Measurements from ENCODE around the gene NACC2.

Gene NACC2

GRCh38 chr9:136007934-136008692, 87.0 kb downstream of the NACC2 start:
- DNase-seq: no peak

DNA sequence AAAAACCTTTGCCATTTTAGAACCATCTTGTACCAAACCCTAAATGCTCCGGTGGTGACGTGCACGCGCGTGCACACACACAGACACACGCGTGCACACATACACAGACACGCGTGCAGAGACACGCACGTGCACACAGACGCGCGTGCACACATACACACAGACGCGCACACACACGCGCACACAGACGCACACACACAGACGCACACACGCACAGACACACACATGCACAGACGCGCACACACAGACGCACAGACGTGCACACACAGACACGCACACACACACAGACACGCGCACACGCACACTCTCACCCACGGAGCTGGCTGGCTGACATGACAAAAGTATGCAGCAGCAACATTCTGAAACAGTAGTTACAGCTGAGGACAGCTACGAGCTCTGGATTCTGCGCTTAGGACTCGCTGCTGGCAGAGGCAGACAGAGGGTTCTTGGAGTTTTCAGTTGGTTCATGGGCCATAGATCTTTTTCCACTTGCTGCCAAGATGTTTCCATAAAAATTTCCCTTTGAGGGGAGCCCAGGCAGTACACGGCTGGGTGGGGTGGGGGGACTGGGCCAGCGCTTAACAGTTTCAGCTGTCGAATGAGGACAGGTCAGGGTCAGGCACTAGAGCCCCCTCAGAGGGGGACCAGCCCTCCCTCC, 87.7 kb downstream of the NACC2 start:
- no peak for DNase-seq

GRCh38 chr9:136006169-136006568, 88.9 kb downstream of the NACC2 start:
- DNase-seq: no peak

DNA sequence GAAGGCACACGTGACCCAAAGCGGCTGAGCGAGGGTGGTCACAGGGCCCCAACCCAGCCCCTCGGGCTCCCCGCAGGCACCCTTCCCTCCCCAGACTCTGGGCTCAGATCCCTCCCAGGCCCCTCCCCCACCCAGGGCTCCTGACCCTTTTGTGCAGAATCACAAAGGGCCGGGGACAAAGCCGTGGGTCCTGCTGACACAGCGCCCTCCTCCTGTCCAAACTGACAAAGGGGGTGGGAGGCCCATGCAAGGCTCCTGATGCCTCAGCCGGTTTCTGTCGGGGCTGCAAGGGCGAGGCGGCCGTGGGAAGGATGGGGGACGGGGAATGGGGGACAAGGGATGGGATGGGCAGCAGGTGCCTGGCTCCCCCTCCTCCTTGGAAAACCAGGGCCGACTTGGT, 90.4 kb downstream of the NACC2 start:
- no peak for DNase-seq

- no peak for DNase-seq
Observed at GRCh38 chr9:136004219-136004618, 90.9 kb downstream of the NACC2 start.

- no peak for DNase-seq
Observed at GRCh38 chr9:136003411-136004218, 91.5 kb downstream of the NACC2 start.

DNA sequence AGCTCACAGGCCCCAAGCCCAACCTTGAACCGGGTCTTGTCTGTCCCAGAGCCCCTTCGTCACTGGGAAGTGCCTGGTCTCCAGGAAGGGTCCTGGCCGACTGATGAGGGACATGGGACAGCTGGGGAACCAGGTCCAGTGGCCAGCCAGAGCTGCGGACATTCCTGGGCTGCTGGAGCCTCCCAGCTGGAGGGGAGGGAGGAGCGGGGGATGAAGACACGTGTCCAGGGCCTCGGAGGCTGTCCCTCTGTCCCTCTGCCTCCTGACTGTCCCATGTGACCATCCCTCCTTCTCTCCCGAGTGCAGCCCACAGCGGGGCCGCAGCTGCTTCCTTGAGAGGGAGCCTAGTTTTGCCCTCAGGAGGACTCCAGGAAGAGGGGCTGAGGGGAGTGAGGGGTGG, 92.2 kb downstream of the NACC2 start:
- DNase-seq: no peak

- DNase-seq: no peak
Observed at GRCh38 chr9:136002215-136002614, 92.9 kb downstream of the NACC2 start.

DNA sequence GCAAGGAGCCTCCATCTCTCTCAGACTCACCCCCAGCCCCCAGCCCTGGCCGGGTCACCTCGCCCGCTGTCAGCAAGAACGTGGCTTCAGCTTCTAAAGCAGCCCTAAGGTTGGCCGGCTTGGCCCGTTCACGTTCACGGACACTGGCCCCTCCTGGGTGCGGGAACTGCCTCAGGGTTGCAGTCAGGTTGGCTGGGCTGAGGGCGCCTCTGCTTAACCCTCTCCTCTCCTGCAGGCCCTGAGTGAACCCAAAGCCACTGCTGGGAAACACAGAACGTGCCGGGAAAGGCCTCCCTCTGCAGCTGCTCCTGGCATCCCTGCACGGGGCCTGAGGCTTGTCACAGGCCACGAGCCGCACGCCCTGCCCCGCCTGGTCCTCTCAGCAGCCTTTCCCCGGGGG, 93.9 kb downstream of the NACC2 start:
- DNase-seq: no peak

DNA sequence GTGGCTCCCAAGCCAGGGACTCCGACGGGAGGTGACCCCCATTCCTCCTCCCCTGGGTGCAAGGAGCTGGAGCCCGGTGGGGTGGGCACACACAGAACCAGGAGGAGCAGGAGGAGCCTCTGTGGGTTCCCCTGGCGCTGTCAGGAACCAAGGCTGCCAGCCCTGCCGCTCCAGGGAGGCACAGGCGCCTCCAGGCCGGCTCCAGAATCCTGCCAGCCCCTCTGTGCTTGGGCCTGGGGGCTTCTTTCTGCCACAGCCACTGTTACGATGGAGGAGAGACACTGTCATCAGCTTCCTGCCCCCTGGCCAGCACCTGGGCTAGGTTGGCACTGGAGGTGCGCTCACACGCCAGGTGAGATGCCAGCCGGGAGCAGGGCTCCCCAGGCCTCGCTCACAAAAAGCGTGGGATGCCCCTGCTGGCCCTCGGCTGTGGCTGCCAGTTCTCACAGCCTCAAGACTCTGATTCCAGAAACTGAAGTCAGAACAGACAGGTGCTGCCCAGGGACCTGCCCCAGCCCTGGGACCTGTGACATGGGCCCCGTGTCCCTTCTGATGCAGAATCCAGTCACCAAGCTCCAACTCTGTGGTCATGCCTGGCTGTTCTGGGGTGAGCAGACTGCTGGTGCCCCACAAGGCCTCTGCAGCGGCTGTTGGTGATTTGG, 96.5 kb downstream of the NACC2 start:
- DNase-seq: no peak

DNA sequence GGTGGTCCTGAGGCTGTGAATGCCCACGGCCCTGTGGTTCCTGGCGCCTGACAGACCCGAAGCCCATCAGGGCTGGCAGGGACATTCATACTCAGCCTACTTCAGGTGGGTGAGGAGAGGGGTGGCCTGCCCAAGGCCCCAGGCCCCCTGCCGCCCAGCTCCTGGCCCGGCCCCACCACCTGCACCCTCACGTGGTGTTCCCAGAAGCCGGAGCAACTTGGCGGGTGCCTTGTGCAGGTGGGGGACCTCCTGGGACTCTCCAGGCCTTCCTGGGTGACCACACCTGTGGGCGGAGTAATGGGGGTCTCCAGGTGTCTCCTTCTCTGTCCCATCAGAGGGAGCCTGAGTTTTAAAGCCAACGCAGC, 97.1 kb downstream of the NACC2 start:
- DNase-seq: no peak

- no peak for DNase-seq
Observed at GRCh38 chr9:135997090-135998015, 97.7 kb downstream of the NACC2 start.

DNA sequence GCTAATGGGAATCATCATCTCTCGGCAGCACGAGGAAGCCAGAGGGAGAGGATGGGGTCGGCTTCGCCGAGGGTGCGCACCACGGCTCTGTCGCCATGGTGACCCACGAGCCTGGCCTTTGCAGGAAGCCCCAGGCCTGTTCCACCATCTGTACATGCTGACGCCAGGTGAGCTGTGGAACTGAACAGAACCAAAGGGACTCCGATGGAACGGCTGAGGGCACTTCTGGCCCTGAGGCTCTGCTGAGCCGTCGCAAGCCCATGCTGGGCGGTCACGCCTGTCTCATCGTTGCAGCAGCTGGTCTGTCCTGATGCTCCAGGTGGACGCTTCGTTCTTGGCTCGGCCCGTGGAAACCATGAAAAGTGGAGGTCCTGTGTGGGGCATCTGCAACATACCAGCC, 99.3 kb downstream of the NACC2 start:
- no peak for DNase-seq

- DNase-seq: no peak
Observed at GRCh38 chr9:135994501-135995192, 100.4 kb downstream of the NACC2 start.

DNA sequence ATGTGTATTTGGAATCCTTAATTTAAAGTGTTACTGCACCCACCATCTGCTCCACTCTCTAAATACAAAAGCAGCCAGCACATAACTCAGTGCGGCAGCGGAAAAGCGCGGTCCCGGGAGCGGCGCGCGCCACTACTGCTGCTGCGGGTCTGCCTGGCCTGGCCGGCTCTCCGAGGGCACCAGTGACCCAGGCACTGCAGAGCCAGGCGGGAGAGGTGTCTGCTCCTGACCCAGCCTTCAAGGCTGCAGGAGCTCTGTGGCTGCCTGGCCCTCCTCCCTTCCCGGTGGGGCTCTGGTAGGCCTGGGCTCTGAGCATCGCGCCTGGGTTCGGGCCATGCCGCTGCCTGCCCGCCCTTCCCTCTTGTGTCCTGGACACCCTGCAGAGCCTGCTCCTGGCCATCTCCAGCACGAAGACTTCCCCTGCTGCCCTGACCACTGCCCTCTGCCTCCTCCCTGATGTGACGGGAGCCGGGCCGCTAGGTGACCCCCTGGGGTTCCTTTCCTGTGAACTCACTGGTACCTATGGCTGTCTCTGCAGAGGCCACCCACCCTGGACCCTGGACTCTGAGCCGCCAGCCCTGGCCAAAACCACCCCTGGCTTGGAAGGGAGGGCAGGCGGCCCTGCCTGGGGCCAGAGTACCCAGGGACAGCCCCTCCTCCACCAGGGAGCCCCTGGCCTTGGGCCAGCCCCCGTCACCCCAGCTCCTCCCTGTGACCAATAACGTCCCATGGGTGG, 101.2 kb downstream of the NACC2 start:
- no peak for DNase-seq

GRCh38 chr9:135993409-135993742, 101.7 kb downstream of the NACC2 start:
- no peak for DNase-seq

GRCh38 chr9:135992486-135993408, 102.3 kb downstream of the NACC2 start:
- peak; percentile 33 for DNase-seq

- DNase-seq: no peak
Observed at GRCh38 chr9:135991771-135992170, 103.3 kb downstream of the NACC2 start.

GRCh38 chr9:135990468-135991429, 104.3 kb downstream of the NACC2 start:
- peak; percentile 27 for DNase-seq

Data from CD4-positive, alpha-beta T cell treated with Interleukin-4 for 4 hours (primary cell).